ENCODE data around the gene BRSK2.

Gene BRSK2

DNA sequence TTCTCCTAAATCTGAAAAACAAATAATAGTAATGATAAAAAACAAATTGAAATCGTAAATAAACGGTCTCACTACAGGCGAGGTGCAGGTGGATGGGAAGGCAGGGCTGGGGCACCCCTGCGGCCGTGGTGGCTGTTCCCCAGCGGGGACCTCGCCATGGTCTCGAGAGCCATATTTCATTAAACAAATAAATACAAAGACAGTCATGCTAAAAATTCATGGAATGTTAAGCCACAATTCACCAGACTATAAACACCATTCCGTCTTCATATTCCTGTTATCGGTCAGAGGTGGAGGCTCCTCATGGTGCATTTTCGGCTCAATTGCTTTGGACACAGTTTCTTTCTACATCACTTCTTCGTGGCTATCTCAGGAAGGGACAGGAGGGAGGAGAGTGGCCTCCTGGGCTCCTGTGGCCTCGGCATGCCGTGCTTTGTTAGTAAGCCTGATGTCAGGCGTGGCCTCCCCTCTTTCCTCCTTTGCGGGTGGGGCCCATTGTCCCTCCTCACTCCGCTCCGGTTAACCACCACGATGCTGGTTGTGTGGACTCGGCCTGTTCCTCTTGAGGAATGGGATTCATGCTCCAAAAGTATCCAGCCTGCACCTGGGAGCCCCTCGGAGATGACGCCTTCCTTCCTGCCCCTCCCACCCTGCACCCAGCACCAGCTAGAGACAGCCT is 16.1 kb upstream of the BRSK2 start:
- FAIRE-seq (no peak), DNase-seq (ENCODE audit: extremely low spot score, insufficient read length, low read depth) (no peak)

DNA sequence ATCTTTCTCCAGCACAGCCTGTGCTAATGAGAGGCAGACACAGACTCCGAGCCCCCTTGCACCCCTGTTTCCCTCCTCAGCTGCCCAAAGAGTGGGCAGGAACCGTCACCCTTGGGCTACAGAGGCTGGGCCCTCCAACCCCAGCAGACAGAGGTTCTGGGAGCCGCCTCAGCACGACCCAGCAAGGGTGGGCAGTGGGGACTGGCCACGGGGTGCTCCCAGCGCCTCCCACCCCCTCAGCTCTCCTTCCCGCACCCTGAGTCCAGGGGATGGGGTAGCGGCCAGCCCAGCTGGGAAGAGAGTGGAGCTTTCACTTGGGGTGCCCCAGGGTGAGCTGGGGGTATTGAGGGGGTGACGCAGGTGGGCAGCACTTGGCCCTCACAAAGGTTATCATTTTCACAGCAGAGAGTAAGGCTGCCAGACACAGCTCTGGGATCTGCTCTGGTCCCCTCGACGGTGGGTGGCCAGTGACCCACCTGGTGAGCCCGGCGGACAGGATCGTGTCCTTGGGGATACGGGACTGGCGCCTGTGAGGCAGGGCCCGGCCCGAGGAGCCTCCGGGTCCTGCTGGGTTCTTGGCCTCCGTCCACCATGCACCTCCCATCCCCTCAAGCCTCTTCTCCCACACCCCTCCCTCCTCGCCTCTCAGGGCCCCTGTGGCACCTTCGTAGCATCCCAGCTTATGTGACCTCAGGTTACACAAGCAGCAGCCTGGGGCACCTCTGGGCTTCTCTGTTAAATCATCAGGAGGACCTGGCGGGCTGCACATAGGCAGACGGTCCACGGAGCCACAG is 14.4 kb upstream of the BRSK2 start:
- FAIRE-seq (no peak), DNase-seq (ENCODE audit: extremely low spot score, insufficient read length, low read depth) (no peak)

DNA sequence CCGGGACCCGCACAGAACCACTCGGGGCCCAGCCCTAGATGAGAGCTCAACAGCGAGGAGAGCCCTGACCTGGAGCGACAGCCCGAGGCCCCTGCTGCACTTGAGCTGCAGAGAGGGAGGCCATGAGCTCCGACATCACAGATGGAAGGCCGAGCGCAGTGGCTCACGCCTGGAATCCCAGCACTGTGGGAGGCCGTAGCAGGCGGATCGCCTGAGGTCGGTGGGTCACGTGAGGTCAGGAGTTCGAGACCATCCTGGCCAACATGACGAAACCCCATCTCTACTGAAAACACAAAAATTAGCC is 13.8 kb upstream of the BRSK2 start:
- DNase-seq (ENCODE audit: extremely low spot score, insufficient read length, low read depth) (no peak), FAIRE-seq (no peak)

DNA sequence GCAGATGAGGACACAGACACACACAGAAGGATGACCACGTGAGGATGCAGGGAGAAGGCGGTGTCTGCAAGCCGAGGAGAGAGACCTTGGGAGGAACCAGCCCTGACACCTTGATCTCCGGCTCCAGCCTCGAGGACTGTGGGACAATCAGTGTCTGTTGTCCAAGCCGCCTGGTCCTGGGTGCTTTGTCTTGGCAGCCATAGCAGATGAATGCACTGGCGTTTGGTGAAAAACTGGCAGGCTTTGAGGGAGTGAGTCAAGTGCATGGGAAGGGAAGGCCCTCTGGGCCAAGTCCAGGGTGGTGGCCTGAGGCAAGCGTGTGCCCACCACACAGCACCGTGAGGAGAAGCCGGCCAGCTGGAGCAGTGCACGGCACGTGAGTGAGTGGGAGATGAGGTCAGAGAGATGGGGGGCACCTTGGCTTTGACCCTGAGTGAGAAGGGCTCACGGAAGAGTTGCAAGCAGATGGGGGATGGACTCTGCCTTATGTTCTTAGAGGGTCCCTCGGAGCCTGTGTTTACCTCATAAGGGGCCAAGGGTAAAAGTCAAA is 12.4 kb upstream of the BRSK2 start:
- DNase-seq (ENCODE audit: extremely low spot score, insufficient read length, low read depth) (no peak), FAIRE-seq (no peak)

DNA sequence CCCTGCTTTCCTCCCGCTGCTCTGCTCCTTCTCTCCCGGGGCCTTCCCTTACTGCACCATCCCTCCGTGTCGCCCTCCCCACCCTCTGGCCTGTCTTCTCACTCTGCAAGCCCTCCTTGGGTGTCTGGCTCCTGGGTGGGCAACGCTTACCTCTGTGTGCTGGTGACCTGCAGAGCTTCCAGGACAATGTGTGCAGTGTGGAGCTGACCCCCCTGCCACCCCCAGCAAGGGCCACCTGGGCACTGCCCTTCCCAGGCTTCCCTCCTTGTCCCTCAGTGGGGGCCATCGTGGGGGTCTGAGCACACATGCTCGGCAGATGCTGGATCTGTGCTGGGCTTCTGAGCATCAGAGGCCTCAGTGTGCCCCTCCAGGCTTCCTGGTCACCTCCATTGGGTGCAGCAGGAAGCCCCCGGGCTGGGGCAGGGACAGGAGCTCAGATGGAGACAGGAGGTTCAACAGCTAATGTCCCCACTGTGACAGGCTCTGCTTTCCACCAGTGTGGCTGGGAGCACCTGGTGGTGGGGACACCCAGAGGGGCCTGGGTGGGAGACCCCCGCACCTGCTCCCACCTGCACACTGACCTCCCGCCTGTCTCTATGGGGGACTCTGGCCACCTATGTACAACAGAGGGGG is 7.8 kb upstream of the BRSK2 start:
- no peak for FAIRE-seq
- no peak for DNase-seq (ENCODE audit: extremely low spot score, insufficient read length, low read depth)

DNA sequence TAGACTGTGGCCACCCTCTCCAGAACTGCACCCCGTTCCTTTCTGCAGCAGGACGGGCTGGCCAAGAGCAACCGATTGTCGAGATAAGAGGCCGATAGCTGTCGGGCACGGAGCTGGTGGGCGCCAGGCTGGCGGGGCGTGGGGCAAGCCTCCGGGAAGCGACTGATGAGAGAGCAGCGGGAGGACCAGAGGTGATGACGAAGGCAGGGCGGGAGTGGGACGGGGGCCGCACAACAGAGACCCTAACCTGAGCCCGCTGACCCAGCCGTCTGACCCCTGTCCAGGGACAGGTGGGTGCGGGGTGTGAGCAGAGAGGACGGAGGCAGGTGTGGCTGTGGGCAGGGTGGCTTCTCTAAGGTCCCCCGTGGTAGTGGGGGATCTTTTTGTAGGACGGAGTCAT is 7.3 kb upstream of the BRSK2 start:
- DNase-seq (ENCODE audit: extremely low spot score, insufficient read length, low read depth) = no peak

DNA sequence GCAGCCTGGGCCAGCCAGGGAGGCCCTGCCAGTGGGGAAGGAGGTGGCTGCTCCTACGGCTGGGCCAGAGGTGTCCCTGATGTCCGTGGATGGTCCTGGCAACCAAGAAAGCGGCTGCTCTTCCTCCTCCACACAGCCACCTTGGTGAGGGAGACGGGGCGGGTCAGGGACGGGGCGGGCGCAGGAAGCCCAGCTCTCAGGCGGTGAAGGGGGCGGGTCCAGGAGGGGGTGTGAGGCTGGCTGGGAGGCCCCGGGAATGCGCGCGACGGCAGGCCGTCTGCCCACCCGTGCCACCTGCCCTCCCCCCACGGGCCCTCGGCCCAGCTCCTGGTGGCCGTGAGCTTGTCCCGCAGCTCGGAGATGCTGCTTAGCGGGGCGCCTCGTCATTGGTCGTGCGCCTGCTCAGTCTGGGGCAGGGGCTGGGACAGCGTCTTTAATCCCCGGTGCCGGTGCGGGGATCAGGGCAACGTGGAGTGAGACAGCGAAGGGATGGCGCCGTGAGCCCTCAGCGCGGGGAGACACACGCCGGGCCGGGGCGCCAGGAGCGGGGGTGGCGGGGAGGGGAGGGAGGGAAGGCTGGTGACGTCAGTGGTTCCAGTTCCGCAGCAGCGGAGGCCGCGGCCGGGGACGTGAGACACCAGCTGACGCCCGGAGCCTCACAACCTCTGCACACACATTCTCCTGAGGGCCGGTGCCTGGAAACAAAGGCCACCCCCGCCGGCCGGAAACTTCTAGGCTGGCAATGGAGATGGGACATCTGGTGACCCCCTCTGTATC is 6.7 kb upstream of the BRSK2 start:
- FAIRE-seq (peak; percentile 78), DNase-seq (ENCODE audit: extremely low spot score, insufficient read length, low read depth) (peak; percentile 67)

More for the DNA sequence above, 7.3 kb upstream of the BRSK2 start:
- FAIRE-seq = no peak

DNA sequence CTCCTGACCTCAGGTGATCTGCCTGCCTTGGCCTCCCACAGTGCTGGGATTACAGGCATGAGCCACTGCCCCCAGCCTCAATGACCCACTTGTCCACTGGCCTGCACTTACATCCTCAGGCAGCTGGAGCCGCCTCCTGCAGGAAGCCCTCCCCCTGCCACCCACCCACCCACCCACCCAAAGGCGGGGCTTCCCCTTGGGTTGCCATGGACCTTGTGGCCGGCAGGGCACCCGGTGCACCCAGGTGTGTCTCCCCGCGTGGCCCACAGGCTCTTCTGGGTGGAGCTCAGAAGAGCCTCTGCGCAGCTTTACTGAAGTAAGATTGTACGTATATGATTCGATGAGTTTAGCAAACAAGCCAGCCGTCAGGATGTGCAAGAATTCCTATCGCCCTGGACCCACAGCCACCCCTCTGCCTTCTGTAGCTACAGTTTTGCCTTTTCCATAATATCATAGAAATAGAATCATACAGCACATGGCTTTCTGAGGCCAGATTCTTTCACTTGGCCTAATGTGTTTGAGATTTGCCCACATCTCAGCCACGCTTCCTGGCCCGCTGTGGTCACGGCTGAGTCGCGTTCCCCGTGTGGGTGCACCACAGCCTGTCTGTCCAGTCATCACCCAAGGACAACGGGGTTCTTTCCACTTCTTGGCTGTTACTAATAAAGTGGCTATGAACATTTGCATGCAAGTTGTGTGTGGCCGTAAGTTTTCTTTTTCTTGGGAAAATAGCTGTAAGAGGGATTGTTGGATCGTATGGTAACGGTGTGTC is 5.3 kb upstream of the BRSK2 start:
- FAIRE-seq (peak; percentile 12), DNase-seq (ENCODE audit: extremely low spot score, insufficient read length, low read depth) (no peak)

DNA sequence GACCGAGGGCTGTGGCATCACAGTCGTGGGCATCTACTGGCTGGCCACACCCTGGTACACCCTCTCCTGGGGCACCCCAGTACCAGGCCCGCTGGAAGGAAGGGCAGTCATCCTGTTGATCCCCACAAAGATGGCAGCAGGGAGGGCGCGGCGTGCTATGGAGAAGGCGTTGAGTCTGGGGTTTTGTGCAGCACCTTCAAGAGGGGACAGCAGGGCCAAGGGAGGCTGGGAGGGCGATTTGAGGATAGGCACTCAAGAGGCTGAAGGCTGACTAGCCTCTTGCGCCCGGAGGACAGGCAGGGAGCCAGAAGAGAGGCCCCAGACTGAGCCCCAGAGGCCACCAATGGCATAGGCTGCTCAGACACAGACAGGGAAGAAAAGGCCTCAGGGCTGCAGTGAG is 2.2 kb upstream of the BRSK2 start:
- FAIRE-seq (no peak), DNase-seq (ENCODE audit: extremely low spot score, insufficient read length, low read depth) (no peak)

DNA sequence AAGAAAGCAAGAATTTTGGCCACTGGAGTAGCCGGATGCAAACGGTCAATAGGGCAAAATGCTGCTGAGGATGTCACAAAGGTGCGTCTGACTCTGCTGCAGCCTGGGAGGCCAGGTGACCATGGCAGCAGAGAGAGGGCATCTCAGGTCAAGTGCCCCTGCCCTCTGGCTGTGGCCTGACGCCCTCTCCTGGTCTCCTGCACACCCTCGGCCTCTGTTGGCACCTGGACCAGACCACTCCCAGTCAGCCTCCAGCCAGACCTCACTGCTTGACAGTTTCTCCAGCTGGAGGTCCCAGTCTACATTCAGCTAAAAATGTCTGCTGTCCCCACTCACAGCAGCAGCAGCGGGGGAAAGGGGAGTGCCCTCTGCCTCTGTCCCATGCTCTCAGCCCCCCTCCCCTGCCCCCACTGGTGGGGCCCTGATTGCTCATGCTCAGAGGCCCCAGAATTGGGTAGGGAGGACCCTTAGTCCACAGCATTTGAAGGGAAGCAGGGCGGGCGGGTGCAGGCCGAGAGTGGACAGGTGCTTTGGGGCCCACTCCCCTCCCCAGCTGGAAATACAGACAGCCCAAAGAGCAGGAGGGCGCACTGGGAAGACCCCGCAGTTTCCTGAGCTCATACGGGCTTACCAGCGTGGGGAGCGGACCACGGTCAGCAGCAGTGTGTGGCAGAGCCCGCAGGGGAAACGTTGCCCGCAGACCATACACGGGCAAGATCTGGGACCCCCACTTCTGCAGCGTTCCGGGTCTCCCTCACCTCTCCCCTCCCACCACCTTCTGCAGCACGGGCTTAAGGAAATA is 1.6 kb upstream of the BRSK2 start:
- no peak for DNase-seq (ENCODE audit: extremely low spot score, insufficient read length, low read depth)
- FAIRE-seq = no peak

DNA sequence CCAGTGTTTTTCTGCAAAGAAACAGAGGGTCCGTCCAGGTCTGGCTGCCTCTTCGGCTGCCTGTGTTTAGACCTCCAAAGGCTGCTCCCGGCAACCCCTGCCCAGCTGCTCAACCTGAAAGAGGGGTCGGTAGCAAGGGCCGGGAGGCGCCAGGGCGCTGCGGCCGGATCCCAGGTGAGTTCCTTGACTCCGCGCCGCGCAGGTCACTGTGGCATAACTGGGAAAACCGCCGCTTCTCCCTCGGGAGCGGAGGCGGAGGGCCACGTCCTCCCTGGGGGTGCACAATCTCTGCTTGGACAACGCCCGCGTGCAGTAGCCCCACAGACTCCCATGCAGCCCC is 1.0 kb upstream of the BRSK2 start:
- FAIRE-seq (no peak), DNase-seq (ENCODE audit: extremely low spot score, insufficient read length, low read depth) (no peak)

DNA sequence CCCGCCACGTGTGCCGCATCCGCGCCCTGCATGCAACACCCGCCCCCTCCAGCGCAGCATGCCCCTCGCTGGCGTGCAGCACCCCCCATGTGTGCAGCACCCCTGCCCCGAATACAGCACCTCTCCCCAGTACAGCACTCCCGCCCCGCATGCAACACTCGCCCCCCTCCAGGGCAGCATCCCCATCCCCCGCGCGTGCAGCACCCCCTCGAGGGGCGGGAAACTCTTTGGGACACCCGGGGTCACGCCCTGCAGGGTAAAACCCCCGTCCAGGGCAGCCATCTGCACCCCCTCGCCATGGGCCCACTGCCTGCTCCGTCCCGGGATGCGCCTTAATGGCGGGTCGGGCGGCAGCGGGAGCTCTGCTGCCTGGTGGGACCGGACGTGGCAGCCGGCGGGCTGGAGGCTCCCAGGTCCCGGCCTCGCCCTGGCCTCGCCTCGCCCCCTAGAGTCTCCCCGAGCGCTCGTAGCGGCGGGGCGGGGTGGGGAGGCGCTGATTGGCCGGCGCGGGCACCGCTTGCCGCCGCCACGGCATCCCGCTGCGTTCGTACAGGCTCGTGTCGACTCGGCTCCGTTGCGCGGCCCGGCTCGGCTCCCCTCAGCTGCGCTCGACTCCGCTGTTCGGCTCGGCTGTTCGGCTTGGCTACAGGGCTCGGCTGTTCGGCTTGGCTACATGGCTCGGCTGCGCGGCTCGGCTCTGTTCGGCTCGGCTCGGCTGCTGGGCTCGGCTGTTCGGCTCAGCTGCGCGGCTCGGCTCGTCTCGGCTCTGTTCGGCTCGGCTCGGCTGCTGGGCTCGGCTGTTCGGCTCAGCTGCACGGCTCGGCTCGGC is 417 bp upstream of the BRSK2 start:
- FAIRE-seq (peak; percentile 91), DNase-seq (ENCODE audit: extremely low spot score, insufficient read length, low read depth) (peak; percentile 75)

DNA sequence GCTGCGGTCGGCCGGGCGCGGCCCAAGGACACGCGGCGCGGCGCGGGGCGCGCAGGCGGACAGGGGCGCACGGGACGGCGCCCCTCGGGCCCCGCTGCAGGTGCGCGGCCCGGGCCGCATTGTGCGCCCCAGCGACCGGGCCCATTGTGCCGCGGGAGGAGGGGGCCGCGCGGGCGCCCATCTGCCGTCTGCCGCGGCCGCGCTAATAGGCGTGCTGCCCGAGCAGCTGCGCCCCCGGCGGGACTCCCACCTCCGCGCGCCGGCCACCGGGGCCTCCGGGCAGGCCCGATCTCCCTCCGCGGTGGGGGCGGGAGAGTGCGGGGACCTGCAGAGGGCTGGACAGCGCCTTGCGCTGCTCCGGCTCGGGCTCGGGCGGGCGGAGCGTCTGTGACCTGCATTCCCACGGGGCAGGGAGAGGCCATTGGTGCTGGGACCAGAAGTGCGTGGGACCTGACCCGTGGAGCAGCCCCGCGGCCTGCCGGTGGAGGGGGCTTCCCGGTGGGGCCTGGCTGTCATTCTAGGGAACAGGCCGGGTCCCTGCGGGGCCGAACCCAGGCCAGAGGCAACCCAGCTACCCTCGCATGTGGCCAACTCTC is 933 bp downstream of the BRSK2 start:
- no peak for FAIRE-seq
- no peak for DNase-seq (ENCODE audit: extremely low spot score, insufficient read length, low read depth)

DNA sequence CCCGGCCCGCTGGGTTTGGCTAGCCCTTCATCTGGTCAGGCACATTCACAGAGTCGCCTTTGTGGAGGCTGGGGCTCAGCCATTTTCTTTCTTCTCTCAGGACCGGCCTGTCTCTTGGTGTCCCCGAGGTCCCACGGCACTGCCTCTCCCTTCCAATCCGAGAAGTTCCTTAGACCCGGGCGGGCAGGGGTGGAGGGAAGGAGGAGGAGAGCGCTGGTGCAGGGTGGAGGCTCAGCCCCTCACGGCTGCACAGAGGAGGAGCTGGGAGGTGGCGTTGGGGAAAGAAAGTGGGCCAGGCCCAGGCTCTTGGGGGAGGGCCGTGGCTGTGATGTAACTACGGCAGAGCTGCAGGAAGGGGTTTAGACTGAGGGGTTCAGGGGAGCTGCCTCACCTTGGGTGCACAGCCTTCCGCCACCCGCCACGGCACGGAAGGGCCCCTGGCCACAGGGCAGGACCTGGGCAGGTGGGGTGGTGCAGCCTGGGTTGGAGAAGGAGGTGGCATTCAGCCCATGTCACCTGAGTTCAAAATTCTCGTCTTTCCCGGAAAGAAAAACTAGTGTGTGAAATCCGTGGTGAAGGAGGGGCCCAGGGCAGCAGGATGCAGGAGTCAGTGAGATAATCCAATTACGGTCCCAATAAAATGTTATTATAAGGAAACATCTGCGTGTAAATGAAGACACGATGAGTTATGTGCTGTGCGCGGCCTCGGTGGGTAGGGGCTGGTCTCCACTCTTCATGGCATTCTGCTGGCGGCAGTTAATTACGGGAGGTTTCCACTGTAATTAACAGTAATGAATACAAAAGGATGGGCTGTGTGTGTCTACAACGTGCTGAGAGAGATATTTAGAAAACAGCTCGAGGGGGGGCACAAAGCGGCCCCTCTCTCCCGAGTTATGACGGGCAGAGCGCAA is 1.7 kb downstream of the BRSK2 start:
- FAIRE-seq (no peak), DNase-seq (ENCODE audit: extremely low spot score, insufficient read length, low read depth) (no peak)

DNA sequence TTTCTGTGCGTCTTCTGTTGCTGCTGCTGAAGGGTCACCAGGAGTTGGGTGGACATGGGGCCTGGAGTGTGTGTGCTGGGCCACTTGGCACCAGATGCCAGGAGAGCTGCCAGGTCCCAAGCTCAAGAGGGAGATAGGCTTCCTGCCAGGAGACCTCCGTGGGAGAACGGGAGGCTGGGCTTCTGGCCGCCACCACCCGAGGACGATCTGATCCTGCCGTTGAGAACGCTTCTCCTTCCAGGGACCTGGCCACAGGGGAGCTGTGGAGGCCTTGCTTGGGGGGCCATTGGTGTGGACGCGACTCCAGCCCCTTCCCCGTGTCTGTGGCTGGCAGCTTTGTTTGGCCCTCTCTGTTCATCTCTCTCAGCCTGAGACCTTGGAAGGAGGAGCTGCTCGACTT is 2.4 kb downstream of the BRSK2 start:
- DNase-seq (ENCODE audit: extremely low spot score, insufficient read length, low read depth) (no peak), FAIRE-seq (no peak)

DNA sequence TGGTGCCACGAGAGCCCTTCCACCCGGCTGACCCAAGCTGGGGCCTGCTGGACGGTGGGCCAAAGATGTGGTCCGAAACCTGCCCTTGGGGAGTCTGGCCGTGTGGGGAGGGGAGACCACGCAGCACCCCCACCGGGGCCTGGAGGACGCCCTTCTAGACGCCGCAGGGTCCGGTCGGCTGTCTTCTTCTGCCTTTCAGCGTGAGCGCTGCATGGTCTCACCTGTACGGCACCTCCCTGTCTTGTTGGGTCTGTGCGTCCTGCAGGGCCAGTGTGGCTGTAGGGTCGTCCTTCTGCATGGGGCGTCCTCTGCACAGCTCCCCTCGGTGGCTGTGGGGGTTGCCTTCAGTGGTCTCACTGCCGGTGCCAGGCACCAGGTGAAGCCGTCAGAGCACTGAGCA is 2.8 kb downstream of the BRSK2 start:
- FAIRE-seq (no peak), DNase-seq (ENCODE audit: extremely low spot score, insufficient read length, low read depth) (no peak)
